Progenitor cell of endocrine pancreas (in vitro differentiated cells): Measurements from ENCODE around the gene CNPY1. TPM values are rescaled to one million over a fixed set of nuclear protein-coding genes. Genes with fewer than 3 reads are reported as not detected.

Experiments used
- DNase-seq: peaks from one replicate; pipeline ENCODE4 v3.0.0; 2021; ENCODE audit warnings: low spot score; ENCODE audit not compliant: unreplicated experiment
- H3K27ac Mint-ChIP-seq: 2 replicates; pipeline ENCODE4 v1.8.0; 2021; ENCODE audit warnings: mild to moderate bottlenecking, moderate library complexity, mixed read lengths
- H3K27me3 Mint-ChIP-seq: 2 replicates; pipeline ENCODE4 v1.8.0; 2021; ENCODE audit warnings: mixed read lengths
- H3K36me3 Mint-ChIP-seq: 2 replicates; pipeline ENCODE4 v1.8.0; 2022; ENCODE audit warnings: mixed read lengths; ENCODE audit not compliant: insufficient read depth
- H3K4me1 Mint-ChIP-seq: 2 replicates; pipeline ENCODE4 v1.8.0; 2021; ENCODE audit warnings: low read depth, mixed read lengths
- H3K4me3 Mint-ChIP-seq: 2 replicates; pipeline ENCODE4 v1.8.0; 2021; ENCODE audit warnings: low read depth, mild to moderate bottlenecking, moderate library complexity, mixed read lengths
- H3K9me3 Mint-ChIP-seq: 2 replicates; pipeline ENCODE4 v1.8.0; 2021; ENCODE audit warnings: low read depth, mixed read lengths
- total RNA-seq: library from RNA; stranded (reverse); gene quantifications from 2 replicates; pipeline ENCODE4 v1.2.1, GENCODE V29; 2021
- TF ChIP-seq, protein P1 (sequence below): fragments of 200-600 bp; sonication (generic); IDR thresholded peaks from one replicate; pipeline ENCODE4 v1.5.0; 2021; ENCODE audit warnings: antibody characterized with exemption, mild to moderate bottlenecking; ENCODE audit not compliant: unreplicated experiment

CNPY1 gene
- total RNA-seq, 1 donor from 2014 or later, result not detected

DNA sequence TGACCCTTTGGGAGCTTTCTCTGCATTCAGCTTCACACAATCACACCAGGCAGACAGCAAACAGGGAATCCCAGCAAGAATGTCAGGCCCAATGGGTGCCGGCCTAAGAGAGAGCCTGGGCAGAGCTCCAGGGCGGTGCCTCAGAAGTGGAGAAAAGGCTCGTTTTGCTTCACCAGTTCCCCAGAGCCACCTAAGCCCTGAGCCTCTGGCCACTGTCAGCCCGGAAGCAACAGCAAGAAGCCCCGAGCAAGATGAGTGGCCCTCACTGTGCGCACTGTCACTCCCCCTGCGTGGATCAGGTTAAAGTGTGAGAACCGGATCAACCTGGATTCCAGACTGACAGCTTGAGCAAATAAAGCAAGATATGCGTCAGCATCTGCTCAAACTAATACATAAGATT, 14.7 kb downstream of the CNPY1 start:
- Mint-ChIP-seq H3K4me1 (peaks cover 10% of the 10 kb centered on the region), H3K4me3 (no peak overlapping the region), H3K36me3 (no peaks in the 10 kb centered on the region), H3K27me3 (peaks cover 74% of the 10 kb centered on the region), H3K27ac (no peak overlapping the region), H3K9me3 (no peaks in the 10 kb centered on the region)
- DNase-seq, result no peak
- TF ChIP-seq, protein P1, sequence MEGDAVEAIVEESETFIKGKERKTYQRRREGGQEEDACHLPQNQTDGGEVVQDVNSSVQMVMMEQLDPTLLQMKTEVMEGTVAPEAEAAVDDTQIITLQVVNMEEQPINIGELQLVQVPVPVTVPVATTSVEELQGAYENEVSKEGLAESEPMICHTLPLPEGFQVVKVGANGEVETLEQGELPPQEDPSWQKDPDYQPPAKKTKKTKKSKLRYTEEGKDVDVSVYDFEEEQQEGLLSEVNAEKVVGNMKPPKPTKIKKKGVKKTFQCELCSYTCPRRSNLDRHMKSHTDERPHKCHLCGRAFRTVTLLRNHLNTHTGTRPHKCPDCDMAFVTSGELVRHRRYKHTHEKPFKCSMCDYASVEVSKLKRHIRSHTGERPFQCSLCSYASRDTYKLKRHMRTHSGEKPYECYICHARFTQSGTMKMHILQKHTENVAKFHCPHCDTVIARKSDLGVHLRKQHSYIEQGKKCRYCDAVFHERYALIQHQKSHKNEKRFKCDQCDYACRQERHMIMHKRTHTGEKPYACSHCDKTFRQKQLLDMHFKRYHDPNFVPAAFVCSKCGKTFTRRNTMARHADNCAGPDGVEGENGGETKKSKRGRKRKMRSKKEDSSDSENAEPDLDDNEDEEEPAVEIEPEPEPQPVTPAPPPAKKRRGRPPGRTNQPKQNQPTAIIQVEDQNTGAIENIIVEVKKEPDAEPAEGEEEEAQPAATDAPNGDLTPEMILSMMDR, result no peak

DNA sequence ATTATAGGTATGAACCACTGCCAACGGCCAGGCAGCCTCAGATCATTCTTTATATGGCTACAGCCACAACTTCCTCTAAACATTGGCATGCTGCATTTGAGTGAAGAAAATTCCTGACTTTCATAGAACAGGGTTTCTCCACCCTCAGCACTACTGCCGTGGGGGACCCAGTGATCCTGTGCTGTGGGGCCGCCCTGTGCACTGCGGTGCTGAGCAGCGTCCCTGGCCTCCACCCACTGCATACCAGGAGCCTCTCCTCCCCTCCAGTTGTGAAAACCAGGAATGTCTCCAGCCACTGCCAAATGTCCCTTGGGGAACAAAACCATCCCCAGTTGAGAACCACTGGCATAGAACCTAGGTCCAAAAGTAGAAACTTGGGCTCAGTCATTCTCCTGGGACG, 15.8 kb downstream of the CNPY1 start:
- no peak overlapping the region for H3K27ac Mint-ChIP-seq
- peaks cover 75% of the 10 kb centered on the region for H3K27me3 Mint-ChIP-seq

DNA sequence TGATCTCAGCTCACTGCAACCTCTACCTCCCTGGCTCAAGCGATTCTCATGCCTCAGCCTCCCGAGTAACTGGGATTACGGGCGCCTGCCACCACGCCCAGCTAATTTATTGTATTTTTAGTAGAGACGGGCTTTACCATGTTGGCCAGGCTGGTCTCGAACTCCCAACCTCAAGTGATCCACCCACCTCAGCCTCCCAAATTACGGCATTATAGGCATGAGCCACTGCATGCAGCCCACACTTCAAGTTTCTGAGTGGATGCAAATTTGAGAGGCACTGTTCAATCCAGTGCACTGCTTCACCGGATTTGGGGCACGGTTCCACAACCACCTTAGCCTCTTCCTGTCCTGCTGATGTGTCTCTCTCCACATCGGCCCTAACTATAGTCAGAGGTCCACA, 16.5 kb downstream of the CNPY1 start:
- no peak for DNase-seq
- H3K9me3 Mint-ChIP-seq, result no peaks in the 10 kb centered on the region
- peaks cover 75% of the 10 kb centered on the region for H3K27me3 Mint-ChIP-seq
- no peaks in the 10 kb centered on the region for H3K36me3 Mint-ChIP-seq
- no peak overlapping the region for H3K4me3 Mint-ChIP-seq
- no peak overlapping the region for H3K27ac Mint-ChIP-seq
- H3K4me1 Mint-ChIP-seq, result peaks cover 10% of the 10 kb centered on the region
- TF ChIP-seq, protein P1, result no peak

More for the DNA sequence above, 15.8 kb downstream of the CNPY1 start:
- Mint-ChIP-seq H3K4me3 (no peak overlapping the region), H3K9me3 (no peaks in the 10 kb centered on the region), H3K36me3 (no peaks in the 10 kb centered on the region), H3K4me1 (peaks cover 10% of the 10 kb centered on the region)
- TF ChIP-seq, protein P1, result no peak
- no peak for DNase-seq

DNA sequence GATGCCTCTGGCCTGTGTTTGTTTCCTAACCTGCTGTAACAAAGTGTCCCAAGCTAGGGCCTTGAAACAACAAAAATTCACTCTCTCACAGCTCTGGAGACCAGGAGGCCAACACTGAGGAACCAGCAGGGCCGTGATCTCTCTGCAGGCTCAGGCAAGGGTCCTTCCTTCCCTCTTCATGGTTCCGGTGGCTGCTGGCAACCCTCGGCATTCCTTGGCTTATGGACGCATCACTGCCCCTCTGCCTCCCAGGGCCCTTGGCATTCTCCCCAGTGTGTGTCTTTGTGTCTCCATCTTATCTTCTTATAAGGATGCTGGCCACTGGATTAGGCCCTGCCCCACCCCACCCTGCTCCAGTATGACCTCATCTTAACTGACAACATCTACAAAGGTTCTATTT, 17.0 kb downstream of the CNPY1 start:
- Mint-ChIP-seq H3K27ac (no peak overlapping the region), H3K27me3 (peaks cover 73% of the 10 kb centered on the region)
- DNase-seq, result no peak

DNA sequence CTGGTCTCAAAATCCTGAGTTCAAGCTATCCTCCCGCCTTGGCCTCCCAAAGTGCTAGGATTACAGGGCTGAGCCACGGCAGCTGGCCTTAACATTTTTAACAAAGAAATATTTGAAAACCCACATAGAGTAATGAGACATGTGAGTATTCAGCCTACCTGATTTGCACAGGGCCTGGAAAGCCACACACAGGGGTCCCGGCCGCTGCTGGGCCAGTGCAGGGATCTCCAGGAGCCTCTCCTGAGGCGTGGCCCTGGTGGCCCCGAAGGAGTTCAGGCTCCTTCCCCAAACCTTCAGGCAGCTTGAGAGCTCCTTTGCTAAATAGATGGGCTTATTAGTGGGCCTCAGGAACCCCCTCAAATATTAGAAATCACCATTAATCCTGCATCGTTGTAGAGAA, 18.7 kb downstream of the CNPY1 start:
- no peak for DNase-seq
- TF ChIP-seq, protein P1, result no peak
- Mint-ChIP-seq H3K9me3 (no peaks in the 10 kb centered on the region), H3K36me3 (no peaks in the 10 kb centered on the region), H3K27ac (no peak overlapping the region), H3K4me3 (no peak overlapping the region), H3K27me3 (peaks cover 75% of the 10 kb centered on the region), H3K4me1 (peaks cover 4% of the 10 kb centered on the region)

More for the DNA sequence above, 17.0 kb downstream of the CNPY1 start:
- peaks cover 10% of the 10 kb centered on the region for H3K4me1 Mint-ChIP-seq
- no peaks in the 10 kb centered on the region for H3K9me3 Mint-ChIP-seq
- H3K36me3 Mint-ChIP-seq, result no peaks in the 10 kb centered on the region
- TF ChIP-seq, protein P1, result no peak
- no peak overlapping the region for H3K4me3 Mint-ChIP-seq
